Activated CD4-positive, alpha-beta T cell treated with anti-CD3 and anti-CD28 coated beads, Interleukin-2, amount 50 U/mL, for 4 hours (primary cell): ENCODE measurements around the gene ACRV1.
"Not testable (repeated sequence)": the region's sequence is repeated elsewhere in the genome, so short reads cannot be mapped to it uniquely, and the experiment has no call there.

Source experiments
- DNase-seq, 2 experiments: peaks; one replicate each; pipeline ENCODE4 v3.0.0-alpha.2; 2020

The ACRV1 gene

GRCh38 chr11:125680747-125681146, at the start of gene ACRV1:
ACRV1 (minus strand) TSS chr11:125680847; CDS start chr11:125680780, 67 bp downstream.
- no peak for DNase-seq

GRCh38 chr11:125728969-125729368, 48.3 kb upstream of the ACRV1 start:
- no peak for DNase-seq

- no peak for DNase-seq
Measured at GRCh38 chr11:125724125-125724524, 43.5 kb upstream of the ACRV1 start.

- DNase-seq: no peak
Measured at GRCh38 chr11:125720781-125721180, 40.1 kb upstream of the ACRV1 start.

GRCh38 chr11:125704686-125705085, 24.0 kb upstream of the ACRV1 start:
- DNase-seq: not testable (repeated sequence)

GRCh38 chr11:125701858-125702621, 21.4 kb upstream of the ACRV1 start:
- no peak for DNase-seq

- DNase-seq: no peak
Measured at GRCh38 chr11:125701018-125701610, 20.5 kb upstream of the ACRV1 start.

- DNase-seq: no peak
Measured at GRCh38 chr11:125694951-125695350, 14.3 kb upstream of the ACRV1 start.

- no peak for DNase-seq
Measured at GRCh38 chr11:125692887-125693286, 12.2 kb upstream of the ACRV1 start.

- DNase-seq: no peak
Measured at GRCh38 chr11:125690006-125690405, 9.4 kb upstream of the ACRV1 start.

GRCh38 chr11:125689274-125689859, 8.7 kb upstream of the ACRV1 start:
- DNase-seq: no peak

GRCh38 chr11:125688632-125689031, 8.0 kb upstream of the ACRV1 start:
- DNase-seq: no peak

GRCh38 chr11:125688066-125688465, 7.4 kb upstream of the ACRV1 start:
- DNase-seq: no peak

- DNase-seq: no peak
Measured at GRCh38 chr11:125685228-125685627, 4.6 kb upstream of the ACRV1 start.

- no peak for DNase-seq
Measured at GRCh38 chr11:125679837-125680236, 810 bp downstream of the ACRV1 start.

GRCh38 chr11:125679397-125679796, 1.2 kb downstream of the ACRV1 start:
- DNase-seq: no peak

GRCh38 chr11:125675196-125675595, 5.5 kb downstream of the ACRV1 start:
- no peak for DNase-seq

- no peak for DNase-seq
Measured at GRCh38 chr11:125674210-125674609, 6.4 kb downstream of the ACRV1 start.

GRCh38 chr11:125671561-125671960, 9.1 kb downstream of the ACRV1 start:
- no peak for DNase-seq

- DNase-seq: no peak
Measured at GRCh38 chr11:125670172-125670571, 10.5 kb downstream of the ACRV1 start.

GRCh38 chr11:125667151-125667550, 13.5 kb downstream of the ACRV1 start:
- DNase-seq: no peak

- DNase-seq: no peak
Measured at GRCh38 chr11:125663910-125664309, 16.7 kb downstream of the ACRV1 start.

GRCh38 chr11:125662689-125663088, 18.0 kb downstream of the ACRV1 start:
- DNase-seq: no peak

GRCh38 chr11:125649465-125650166, 31.0 kb downstream of the ACRV1 start:
- DNase-seq: no peak
